ENCODE measurements around the gene C11orf65.

- TF ChIP-seq CTCF (IDR thresholded peaks at IDR 0.05) (no peak), POLR2A (IDR thresholded peaks at IDR 0.05) (no peak)
Observed at GRCh38 chr11:108370990-108371389, 96.3 kb downstream of the C11orf65 start.
